Neural progenitor cell (in vitro differentiated cells): Measurements from ENCODE around the gene PIP4K2C. TPM values are rescaled to one million over a fixed set of nuclear protein-coding genes. Genes with fewer than 3 reads are reported as not detected.
A peak's percentile ranks its signal among the peaks of the same experiment; 100 is the strongest.

Experiments used
- DNase-seq: peaks from one replicate; pipeline ENCODE4 v3.0.0-alpha.2; 2016; ENCODE audit warnings: low spot score
- H2AFZ ChIP-seq: fragments of 200-600 bp; sonication (generic); replicated peaks from 2 replicates; pipeline ENCODE4 v1.6.1; 2016; ENCODE audit warnings: antibody characterized with exemption
- H3F3A ChIP-seq: fragments of 200-600 bp; sonication (generic); 2 replicates; pipeline ENCODE4 v1.6.1; 2016; ENCODE audit warnings: antibody characterized with exemption, low read depth
- H3K27ac ChIP-seq: fragments of 200-600 bp; sonication (generic); 2 replicates; pipeline ENCODE4 v1.5.1; 2016; ENCODE audit warnings: mild to moderate bottlenecking
- H3K27me3 ChIP-seq: fragments of 200-600 bp; sonication (generic); 2 replicates; pipeline ENCODE4 v1.6.1; 2016; ENCODE audit warnings: mild to moderate bottlenecking, moderate library complexity
- H3K36me3 ChIP-seq: fragments of 200-600 bp; sonication (generic); 2 replicates; pipeline ENCODE4 v1.5.1; 2016
- H3K4me1 ChIP-seq: fragments of 200-600 bp; sonication (generic); 2 replicates; pipeline ENCODE4 v1.6.1; 2016; ENCODE audit warnings: mixed run types
- H3K4me2 ChIP-seq: fragments of 200-600 bp; sonication (generic); 2 replicates; pipeline ENCODE4 v1.6.1; 2016
- H3K4me3 ChIP-seq: fragments of 200-600 bp; sonication (generic); 2 replicates; pipeline ENCODE4 v1.5.1; 2016
- H3K79me2 ChIP-seq: fragments of 200-600 bp; sonication (generic); 2 replicates; pipeline ENCODE4 v1.6.1; 2016; ENCODE audit warnings: low read depth
- H3K9ac ChIP-seq: fragments of 200-600 bp; sonication (generic); 2 replicates; pipeline ENCODE4 v1.6.1; 2016
- H3K9me3 ChIP-seq: fragments of 200-600 bp; sonication (generic); 2 replicates; pipeline ENCODE4 v1.5.1; 2016; ENCODE audit warnings: low read depth
- H4K20me1 ChIP-seq: fragments of 200-600 bp; sonication (generic); 2 replicates; pipeline ENCODE4 v1.6.1; 2016; ENCODE audit warnings: low read depth
- H3K27ac Mint-ChIP-seq: 3 replicates; pipeline ENCODE4 v1.8.0; 2021; ENCODE audit warnings: mixed read lengths
- H3K27me3 Mint-ChIP-seq: 2 replicates; pipeline ENCODE4 v1.8.0; 2022; ENCODE audit warnings: low read depth, mild to moderate bottlenecking, inconsistent platforms, moderate library complexity, mixed read lengths; ENCODE audit not compliant: insufficient read depth
- H3K36me3 Mint-ChIP-seq: 3 replicates; pipeline ENCODE4 v1.8.0; 2021; ENCODE audit warnings: mixed read lengths
- H3K4me1 Mint-ChIP-seq: 3 replicates; pipeline ENCODE4 v1.8.0; 2021; ENCODE audit warnings: mixed read lengths
- H3K4me3 Mint-ChIP-seq: 3 replicates; pipeline ENCODE4 v1.8.0; 2021; ENCODE audit warnings: mild to moderate bottlenecking, moderate library complexity, mixed read lengths
- H3K9me3 Mint-ChIP-seq: 3 replicates; pipeline ENCODE4 v1.8.0; 2020; ENCODE audit warnings: mixed read lengths
- CTCF ChIP-seq: fragments of 200-600 bp; sonication (generic); IDR thresholded peaks from 2 replicates; pipeline ENCODE4 v1.5.1; 2017; ENCODE audit warnings: antibody characterized with exemption, mild to moderate bottlenecking
- EZH2 ChIP-seq: fragments of 200-600 bp; sonication (generic); IDR thresholded peaks from 2 replicates; pipeline ENCODE4 v1.6.1; 2017; ENCODE audit warnings: antibody characterized with exemption, mild to moderate bottlenecking, moderate library complexity
- EZH2phosphoT487 ChIP-seq: fragments of 200-600 bp; sonication (generic); IDR thresholded peaks from 2 replicates; pipeline ENCODE4 v1.6.1; 2017; ENCODE audit warnings: antibody characterized with exemption
- total RNA-seq: library from RNA; depleted of rRNA; stranded (reverse); fragments of >200 nt; gene quantifications from 2 replicates; pipeline ENCODE4 v1.2.3, GENCODE V29; 2015; ENCODE audit warnings: low replicate concordance

PIP4K2C gene
- total RNA-seq, 1 donor from 2014 or later, result 15.5 TPM

- H3F3A ChIP-seq, result no peaks in the 10 kb centered on the region
- H3K27ac Mint-ChIP-seq, result no peak overlapping the region
- H3K79me2 ChIP-seq, result no peaks in the 10 kb centered on the region
- no peaks in the 10 kb centered on the region for H3K9me3 ChIP-seq
- TF ChIP-seq EZH2phosphoT487 (peak; percentile 91), CTCF (no peak), EZH2 (peak; percentile 99)
- H3K27me3 ChIP-seq, result peaks cover 97% of the 10 kb centered on the region
- H3K9me3 Mint-ChIP-seq, result no peaks in the 10 kb centered on the region
- peaks cover 42% of the 10 kb centered on the region for H4K20me1 ChIP-seq
- H3K4me3 ChIP-seq, result peak overlapping the region; percentile 50
- H3K27ac ChIP-seq, result no peak overlapping the region
- peaks cover 24% of the 10 kb centered on the region for H3K36me3 Mint-ChIP-seq
- H3K9ac ChIP-seq, result no peak overlapping the region
- H3K4me3 Mint-ChIP-seq, result peak overlapping the region; percentile 83
- peaks cover 18% of the 10 kb centered on the region for H3K4me1 ChIP-seq
- peaks cover 18% of the 10 kb centered on the region for H3K4me1 Mint-ChIP-seq
- peak overlapping the region; percentile 99 for H3K4me2 ChIP-seq
- peaks cover 60% of the 10 kb centered on the region for H3K27me3 Mint-ChIP-seq
- no peaks in the 10 kb centered on the region for H3K36me3 ChIP-seq
- peak; percentile 56 for DNase-seq
- H2AFZ ChIP-seq, result no peak overlapping the region
These were observed 30.0 kb downstream of the PIP4K2C start for GRCh38 chr12:57620936-57621496.

GRCh38 chr12:57621497-57622292 is 30.7 kb downstream of the PIP4K2C start:
- H3K9me3 Mint-ChIP-seq, result peaks cover under 1% of the 10 kb centered on the region

More at GRCh38 chr12:57621497-57622292, 30.7 kb downstream of the PIP4K2C start:
- Histone ChIP-seq H3K27ac (no peak overlapping the region), H2AFZ (peak overlapping the region; percentile 65), H3F3A (no peaks in the 10 kb centered on the region), H4K20me1 (peaks cover 42% of the 10 kb centered on the region), H3K36me3 (no peaks in the 10 kb centered on the region), H3K9ac (no peak overlapping the region), H3K4me1 (peaks cover 18% of the 10 kb centered on the region), H3K4me2 (peak overlapping the region; percentile 99), H3K4me3 (peak overlapping the region; percentile 50), H3K9me3 (no peaks in the 10 kb centered on the region), H3K27me3 (peaks cover 100% of the 10 kb centered on the region), H3K79me2 (no peaks in the 10 kb centered on the region)
- TF ChIP-seq EZH2 (no peak), EZH2phosphoT487 (peak; percentile 50), CTCF (peak; percentile 86)
- DNase-seq, result peak; percentile 81
- H3K36me3 Mint-ChIP-seq, result peaks cover 17% of the 10 kb centered on the region
- no peak overlapping the region for H3K27ac Mint-ChIP-seq
- H3K27me3 Mint-ChIP-seq, result peaks cover 60% of the 10 kb centered on the region
- peak overlapping the region; percentile 83 for H3K4me3 Mint-ChIP-seq
- peaks cover 18% of the 10 kb centered on the region for H3K4me1 Mint-ChIP-seq
